ENCODE results near the gene UGT3A2.
"Not testable (repeated sequence)": the region's sequence is repeated elsewhere in the genome, so short reads cannot be mapped to it uniquely, and the experiment has no call there.

UGT3A2 gene

GRCh38 chr5:36033047-36033446 lies 33.6 kb downstream of the UGT3A2 start:
- H3K4me3 Mint-ChIP-seq, result no peak overlapping the region
- peaks cover 9% of the 10 kb centered on the region for H3K27me3 Mint-ChIP-seq
- H3K36me3 Mint-ChIP-seq, result no peaks in the 10 kb centered on the region
- no peaks in the 10 kb centered on the region for H3K9me3 Mint-ChIP-seq
- H3K27ac Mint-ChIP-seq, result no peak overlapping the region
- no peaks in the 10 kb centered on the region for H3K4me1 Mint-ChIP-seq

- no peak overlapping the region for H3K4me3 Mint-ChIP-seq
- no peaks in the 10 kb centered on the region for H3K4me1 Mint-ChIP-seq
- H3K36me3 Mint-ChIP-seq, result no peaks in the 10 kb centered on the region
- no peak overlapping the region for H3K27ac Mint-ChIP-seq
- H3K27me3 Mint-ChIP-seq, result peaks cover 5% of the 10 kb centered on the region
- no peaks in the 10 kb centered on the region for H3K9me3 Mint-ChIP-seq
These were observed 35.5 kb downstream of the UGT3A2 start for GRCh38 chr5:36031223-36031622.

- no peak overlapping the region for H3K27ac Mint-ChIP-seq
- H3K36me3 Mint-ChIP-seq, result no peaks in the 10 kb centered on the region
- H3K27me3 Mint-ChIP-seq, result peaks cover 5% of the 10 kb centered on the region
- H3K4me1 Mint-ChIP-seq, result no peaks in the 10 kb centered on the region
- no peaks in the 10 kb centered on the region for H3K9me3 Mint-ChIP-seq
- no peak overlapping the region for H3K4me3 Mint-ChIP-seq
These were observed 36.8 kb downstream of the UGT3A2 start for GRCh38 chr5:36029914-36030313.

- Mint-ChIP-seq H3K4me1 (no peaks in the 10 kb centered on the region), H3K36me3 (no peaks in the 10 kb centered on the region), H3K27ac (no peak overlapping the region), H3K27me3 (peaks cover 8% of the 10 kb centered on the region), H3K9me3 (peaks cover 7% of the 10 kb centered on the region), H3K4me3 (no peak overlapping the region)
These were observed 37.7 kb downstream of the UGT3A2 start for GRCh38 chr5:36028816-36029465.

GRCh38 chr5:36027711-36028110 lies 39.0 kb downstream of the UGT3A2 start:
- H3K27ac Mint-ChIP-seq, result no peak overlapping the region
- H3K4me1 Mint-ChIP-seq, result no peaks in the 10 kb centered on the region
- no peaks in the 10 kb centered on the region for H3K36me3 Mint-ChIP-seq
- peaks cover 9% of the 10 kb centered on the region for H3K27me3 Mint-ChIP-seq
- no peak overlapping the region for H3K4me3 Mint-ChIP-seq
- peaks cover 7% of the 10 kb centered on the region for H3K9me3 Mint-ChIP-seq

- Mint-ChIP-seq H3K4me3 (no peak overlapping the region), H3K36me3 (no peaks in the 10 kb centered on the region), H3K27ac (no peak overlapping the region), H3K9me3 (peaks cover 7% of the 10 kb centered on the region), H3K27me3 (peaks cover 12% of the 10 kb centered on the region), H3K4me1 (no peaks in the 10 kb centered on the region)
These were observed 39.8 kb downstream of the UGT3A2 start for GRCh38 chr5:36026706-36027465.

GRCh38 chr5:36022246-36022645 lies 44.4 kb downstream of the UGT3A2 start:
- not testable (repeated sequence) for H3K27ac Mint-ChIP-seq, H3K4me1 Mint-ChIP-seq, H3K36me3 Mint-ChIP-seq, H3K4me3 Mint-ChIP-seq, H3K9me3 Mint-ChIP-seq
- peaks cover 13% of the 10 kb centered on the region for H3K27me3 Mint-ChIP-seq

- not testable (repeated sequence) for H3K36me3 Mint-ChIP-seq, H3K4me3 Mint-ChIP-seq, H3K27ac Mint-ChIP-seq, H3K4me1 Mint-ChIP-seq
- H3K27me3 Mint-ChIP-seq, result peaks cover 12% of the 10 kb centered on the region
- peaks cover 12% of the 10 kb centered on the region for H3K9me3 Mint-ChIP-seq
These were observed 47.1 kb downstream of the UGT3A2 start for GRCh38 chr5:36019584-36019983.

GRCh38 chr5:36017622-36018021 lies 49.1 kb downstream of the UGT3A2 start:
- H3K4me3 Mint-ChIP-seq, result no peak overlapping the region
- no peaks in the 10 kb centered on the region for H3K4me1 Mint-ChIP-seq
- peaks cover 9% of the 10 kb centered on the region for H3K27me3 Mint-ChIP-seq
- H3K9me3 Mint-ChIP-seq, result peaks cover 18% of the 10 kb centered on the region
- H3K36me3 Mint-ChIP-seq, result peaks cover 4% of the 10 kb centered on the region
- no peak overlapping the region for H3K27ac Mint-ChIP-seq

- Mint-ChIP-seq H3K27ac (no peak overlapping the region), H3K9me3 (peaks cover 22% of the 10 kb centered on the region), H3K36me3 (peaks cover 4% of the 10 kb centered on the region), H3K4me3 (no peak overlapping the region), H3K27me3 (peaks cover 8% of the 10 kb centered on the region), H3K4me1 (no peaks in the 10 kb centered on the region)
These were observed 49.7 kb downstream of the UGT3A2 start for GRCh38 chr5:36017004-36017403.

GRCh38 chr5:36013182-36013581 lies 53.5 kb downstream of the UGT3A2 start:
- Mint-ChIP-seq H3K9me3 (peaks cover 28% of the 10 kb centered on the region), H3K4me3 (no peak overlapping the region), H3K27ac (no peak overlapping the region), H3K4me1 (no peaks in the 10 kb centered on the region), H3K27me3 (no peaks in the 10 kb centered on the region), H3K36me3 (peaks cover 4% of the 10 kb centered on the region)

GRCh38 chr5:36009698-36010097 lies 57.0 kb downstream of the UGT3A2 start:
- no peak overlapping the region for H3K27ac Mint-ChIP-seq

GRCh38 chr5:36007366-36007765 lies 59.3 kb downstream of the UGT3A2 start:
- H3K4me1 Mint-ChIP-seq, result no peaks in the 10 kb centered on the region

More at GRCh38 chr5:36009698-36010097, 57.0 kb downstream of the UGT3A2 start:
- Mint-ChIP-seq H3K27me3 (no peaks in the 10 kb centered on the region), H3K9me3 (peaks cover 19% of the 10 kb centered on the region), H3K4me1 (no peaks in the 10 kb centered on the region), H3K36me3 (no peaks in the 10 kb centered on the region), H3K4me3 (no peak overlapping the region)

GRCh38 chr5:36006163-36006562 lies 60.5 kb downstream of the UGT3A2 start:
- H3K27ac Mint-ChIP-seq, result no peak overlapping the region
- H3K36me3 Mint-ChIP-seq, result no peaks in the 10 kb centered on the region
- H3K4me3 Mint-ChIP-seq, result no peak overlapping the region
- peaks cover 6% of the 10 kb centered on the region for H3K9me3 Mint-ChIP-seq
- H3K27me3 Mint-ChIP-seq, result no peaks in the 10 kb centered on the region
- no peaks in the 10 kb centered on the region for H3K4me1 Mint-ChIP-seq

More at GRCh38 chr5:36007366-36007765, 59.3 kb downstream of the UGT3A2 start:
- Mint-ChIP-seq H3K4me3 (no peak overlapping the region), H3K9me3 (peaks cover 8% of the 10 kb centered on the region), H3K36me3 (no peaks in the 10 kb centered on the region), H3K27ac (no peak overlapping the region), H3K27me3 (no peaks in the 10 kb centered on the region)

- no peaks in the 10 kb centered on the region for H3K36me3 Mint-ChIP-seq
These were observed 65.7 kb downstream of the UGT3A2 start for GRCh38 chr5:36001032-36001431.

GRCh38 chr5:35999547-35999946 lies 67.1 kb downstream of the UGT3A2 start:
- H3K27ac Mint-ChIP-seq, result no peak overlapping the region
- H3K9me3 Mint-ChIP-seq, result no peaks in the 10 kb centered on the region
- H3K36me3 Mint-ChIP-seq, result no peaks in the 10 kb centered on the region
- no peak overlapping the region for H3K4me3 Mint-ChIP-seq
- no peaks in the 10 kb centered on the region for H3K4me1 Mint-ChIP-seq
- no peaks in the 10 kb centered on the region for H3K27me3 Mint-ChIP-seq

More at GRCh38 chr5:36001032-36001431, 65.7 kb downstream of the UGT3A2 start:
- Mint-ChIP-seq H3K4me1 (no peaks in the 10 kb centered on the region), H3K4me3 (no peak overlapping the region), H3K9me3 (no peaks in the 10 kb centered on the region), H3K27ac (no peak overlapping the region), H3K27me3 (no peaks in the 10 kb centered on the region)

Measured in activated naive CD4-positive, alpha-beta T cell treated with anti-CD3 and anti-CD28 coated beads, Interleukin-2, amount 50 U/mL, for 24 hours (primary cell).